Measurements from ENCODE around the gene UQCRHL.

Gene UQCRHL

DNA sequence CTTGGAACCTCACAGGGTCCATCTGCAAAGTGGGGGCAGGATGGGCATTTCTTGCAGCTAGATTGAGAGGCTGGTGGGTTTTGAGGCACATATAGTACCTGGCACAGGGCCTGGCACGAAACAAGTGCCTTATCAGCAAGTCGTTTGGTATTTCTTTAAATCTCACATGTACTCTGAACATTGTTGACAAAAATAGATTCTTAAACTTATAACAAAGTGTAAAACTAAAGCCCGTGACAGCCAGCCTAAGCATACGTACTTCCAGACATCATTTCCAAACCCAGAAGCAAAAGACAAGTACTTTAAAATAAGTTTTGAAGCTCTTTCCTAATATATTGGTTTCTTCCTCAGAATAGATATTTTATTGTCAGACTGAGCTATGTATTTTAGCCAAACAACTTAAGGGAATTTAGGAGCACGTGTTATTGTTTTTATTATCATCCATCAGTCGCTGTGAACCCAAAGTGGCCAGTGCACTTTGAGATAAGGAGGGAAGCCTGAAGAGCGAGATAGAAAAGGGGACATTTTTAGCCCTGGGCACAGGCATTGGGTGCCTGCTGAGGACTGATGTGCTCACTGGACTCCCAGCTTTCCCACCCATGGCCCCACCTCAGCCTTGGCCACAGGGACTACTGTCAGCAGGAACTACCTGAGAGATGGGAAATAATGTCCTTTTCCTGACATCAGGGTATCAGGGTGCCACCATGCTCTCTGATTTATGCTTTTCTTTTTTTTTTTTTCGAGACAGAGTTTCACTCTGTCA lies 45.9 kb downstream of the UQCRHL start:
- no peak for DNase-seq (ENCODE audit: low read depth)
- no peak overlapping the region for H3K4me3 ChIP-seq (ENCODE audit: low read depth, low read length)
- TF ChIP-seq, protein P1, sequence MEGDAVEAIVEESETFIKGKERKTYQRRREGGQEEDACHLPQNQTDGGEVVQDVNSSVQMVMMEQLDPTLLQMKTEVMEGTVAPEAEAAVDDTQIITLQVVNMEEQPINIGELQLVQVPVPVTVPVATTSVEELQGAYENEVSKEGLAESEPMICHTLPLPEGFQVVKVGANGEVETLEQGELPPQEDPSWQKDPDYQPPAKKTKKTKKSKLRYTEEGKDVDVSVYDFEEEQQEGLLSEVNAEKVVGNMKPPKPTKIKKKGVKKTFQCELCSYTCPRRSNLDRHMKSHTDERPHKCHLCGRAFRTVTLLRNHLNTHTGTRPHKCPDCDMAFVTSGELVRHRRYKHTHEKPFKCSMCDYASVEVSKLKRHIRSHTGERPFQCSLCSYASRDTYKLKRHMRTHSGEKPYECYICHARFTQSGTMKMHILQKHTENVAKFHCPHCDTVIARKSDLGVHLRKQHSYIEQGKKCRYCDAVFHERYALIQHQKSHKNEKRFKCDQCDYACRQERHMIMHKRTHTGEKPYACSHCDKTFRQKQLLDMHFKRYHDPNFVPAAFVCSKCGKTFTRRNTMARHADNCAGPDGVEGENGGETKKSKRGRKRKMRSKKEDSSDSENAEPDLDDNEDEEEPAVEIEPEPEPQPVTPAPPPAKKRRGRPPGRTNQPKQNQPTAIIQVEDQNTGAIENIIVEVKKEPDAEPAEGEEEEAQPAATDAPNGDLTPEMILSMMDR (IDR thresholded peaks at IDR 0.05; ENCODE audit: low read depth, low read length) = no peak
- TF ChIP-seq, protein P2, sequence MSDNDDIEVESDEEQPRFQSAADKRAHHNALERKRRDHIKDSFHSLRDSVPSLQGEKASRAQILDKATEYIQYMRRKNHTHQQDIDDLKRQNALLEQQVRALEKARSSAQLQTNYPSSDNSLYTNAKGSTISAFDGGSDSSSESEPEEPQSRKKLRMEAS (IDR thresholded peaks at IDR 0.05; ENCODE audit: low read depth, low read length) = no peak
- TF ChIP-seq POLR2A (IDR thresholded peaks at IDR 0.05; ENCODE audit: extremely low read depth, insufficient read length) (no peak), MYC (IDR thresholded peaks at IDR 0.05; ENCODE audit: low read depth, low read length) (no peak)

DNA sequence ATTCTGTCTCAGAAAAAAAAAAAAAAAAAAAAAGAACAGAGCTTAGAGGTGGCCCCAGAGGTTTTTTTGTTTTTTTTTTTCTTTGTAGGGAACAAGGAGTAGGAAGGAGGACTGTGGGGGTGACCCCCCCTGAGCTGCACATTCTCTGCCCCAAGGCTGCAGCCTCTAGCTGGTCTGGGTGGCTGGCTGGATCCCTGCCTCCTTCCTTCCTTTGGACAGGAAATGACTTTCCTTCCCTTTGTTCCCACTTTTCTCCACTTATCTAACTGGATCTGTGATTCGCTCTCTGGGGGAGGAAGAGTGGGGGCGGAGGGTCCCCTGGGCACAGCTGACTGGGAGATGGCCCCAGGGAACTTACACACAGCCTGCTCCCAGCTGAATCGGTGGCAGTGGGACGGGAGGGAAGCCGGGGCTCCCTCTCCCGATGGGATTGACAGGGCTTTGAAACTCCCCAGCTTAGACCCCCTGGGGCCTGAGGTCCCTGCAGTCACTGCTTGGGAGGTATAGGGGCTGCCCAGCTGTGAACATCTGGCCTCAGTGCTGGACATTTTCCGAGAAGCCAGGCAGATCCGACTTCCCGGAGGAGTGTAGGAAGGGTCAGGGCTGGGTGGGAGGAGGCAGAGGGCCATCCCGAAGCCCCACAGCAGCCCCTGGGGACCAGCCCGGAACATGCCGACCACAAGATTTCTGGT lies 46.8 kb downstream of the UQCRHL start:
- no peak overlapping the region for H3K4me3 ChIP-seq (ENCODE audit: low read depth, low read length)
- no peak for DNase-seq (ENCODE audit: low read depth)
- TF ChIP-seq POLR2A (IDR thresholded peaks at IDR 0.05; ENCODE audit: extremely low read depth, insufficient read length) = no peak
- TF ChIP-seq, protein P2 (IDR thresholded peaks at IDR 0.05; ENCODE audit: low read depth, low read length) = no peak
- TF ChIP-seq, protein P1 (IDR thresholded peaks at IDR 0.05; ENCODE audit: low read depth, low read length) = no peak

DNA sequence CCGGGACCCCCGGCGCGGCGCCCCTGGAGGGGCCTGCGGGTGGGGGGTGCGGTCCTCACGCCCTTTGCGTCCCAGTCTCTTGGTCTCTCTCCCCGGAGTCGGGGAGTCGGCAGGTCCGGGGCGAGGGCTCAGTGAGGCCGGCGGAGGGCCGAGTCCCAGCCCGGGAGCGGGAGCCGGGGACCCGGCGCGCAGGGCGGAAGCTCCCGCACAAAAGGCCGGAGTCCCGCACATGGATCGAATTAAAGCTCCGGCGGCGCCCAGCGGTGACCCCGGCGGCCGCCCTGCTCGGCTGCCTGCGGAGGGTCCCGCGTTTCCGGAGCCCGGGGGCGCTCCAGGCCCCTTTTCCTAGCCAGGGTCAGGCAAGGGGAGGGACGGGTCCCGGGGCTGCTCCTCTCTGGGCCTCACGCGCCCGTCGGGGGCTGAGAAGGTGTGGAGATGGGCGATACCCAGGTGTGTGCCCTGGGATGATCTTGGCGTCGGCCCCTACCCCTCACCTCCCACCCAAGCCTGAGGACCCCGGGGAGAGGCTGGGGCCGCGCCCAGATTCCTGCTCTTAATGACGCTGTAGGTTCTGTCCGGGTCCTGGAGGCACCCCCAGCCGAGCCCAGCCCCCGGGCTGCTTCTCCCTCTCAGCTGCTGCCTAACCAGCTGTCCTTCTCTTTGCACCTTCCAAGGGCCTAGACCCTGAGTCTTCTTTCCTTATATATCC lies 48.3 kb downstream of the UQCRHL start:
- no peak for DNase-seq (ENCODE audit: low read depth)
- H3K4me3 ChIP-seq (ENCODE audit: low read depth, low read length) = no peak overlapping the region
- TF ChIP-seq, protein P2 (IDR thresholded peaks at IDR 0.05; ENCODE audit: low read depth, low read length) = no peak
- TF ChIP-seq, protein P1 (IDR thresholded peaks at IDR 0.05; ENCODE audit: low read depth, low read length) = no peak
- TF ChIP-seq POLR2A (IDR thresholded peaks at IDR 0.05; ENCODE audit: extremely low read depth, insufficient read length) (no peak), MYC (IDR thresholded peaks at IDR 0.05; ENCODE audit: low read depth, low read length) (no peak)

DNA sequence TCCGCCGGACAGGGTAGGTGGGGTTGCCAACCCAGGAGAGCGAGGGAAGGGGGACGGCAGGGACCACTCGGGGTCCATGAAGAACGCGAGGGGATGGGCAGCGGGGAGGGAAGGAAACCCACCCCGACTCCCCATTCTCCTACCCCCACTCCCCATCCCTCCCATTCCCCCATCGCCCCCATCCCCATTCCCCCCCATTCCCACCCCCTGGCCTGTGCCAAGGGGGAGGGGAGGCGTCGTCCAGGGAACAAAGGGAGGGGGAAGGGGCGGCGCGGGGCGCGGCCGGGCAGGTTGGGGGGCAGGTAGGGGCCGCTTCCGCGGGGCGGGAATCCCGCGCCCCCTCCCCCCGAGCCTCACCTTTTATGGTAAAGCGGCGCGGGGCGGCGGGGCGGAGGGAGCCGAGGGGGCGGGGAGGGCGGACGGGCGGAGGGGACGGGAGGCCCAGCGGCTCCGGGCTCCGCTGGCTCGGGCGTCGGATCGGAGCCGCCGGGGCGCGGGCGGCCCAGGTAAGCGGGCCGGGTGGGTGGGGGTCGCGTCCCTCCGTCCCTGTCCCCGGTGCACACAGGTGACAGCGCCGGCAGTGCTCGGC lies 49.0 kb downstream of the UQCRHL start, which contains the start of gene FBLIM1:
FBLIM1 (plus strand) TSS at position 453 of the 589 bp plus-strand sequence. CDS start 6,189 bp downstream, outside the sequence.
- no peak within 1 kb of the TSS for H3K4me3 ChIP-seq (ENCODE audit: low read depth, low read length)
- TF ChIP-seq MYC (IDR thresholded peaks at IDR 0.05; ENCODE audit: low read depth, low read length) = no peak
- TF ChIP-seq, protein P1 (IDR thresholded peaks at IDR 0.05; ENCODE audit: low read depth, low read length) = no peak
- TF ChIP-seq, protein P2 (IDR thresholded peaks at IDR 0.05; ENCODE audit: low read depth, low read length) = no peak
- no peak for TF ChIP-seq POLR2A (IDR thresholded peaks at IDR 0.05; ENCODE audit: extremely low read depth, insufficient read length)
- no peak for DNase-seq (ENCODE audit: low read depth)

DNA sequence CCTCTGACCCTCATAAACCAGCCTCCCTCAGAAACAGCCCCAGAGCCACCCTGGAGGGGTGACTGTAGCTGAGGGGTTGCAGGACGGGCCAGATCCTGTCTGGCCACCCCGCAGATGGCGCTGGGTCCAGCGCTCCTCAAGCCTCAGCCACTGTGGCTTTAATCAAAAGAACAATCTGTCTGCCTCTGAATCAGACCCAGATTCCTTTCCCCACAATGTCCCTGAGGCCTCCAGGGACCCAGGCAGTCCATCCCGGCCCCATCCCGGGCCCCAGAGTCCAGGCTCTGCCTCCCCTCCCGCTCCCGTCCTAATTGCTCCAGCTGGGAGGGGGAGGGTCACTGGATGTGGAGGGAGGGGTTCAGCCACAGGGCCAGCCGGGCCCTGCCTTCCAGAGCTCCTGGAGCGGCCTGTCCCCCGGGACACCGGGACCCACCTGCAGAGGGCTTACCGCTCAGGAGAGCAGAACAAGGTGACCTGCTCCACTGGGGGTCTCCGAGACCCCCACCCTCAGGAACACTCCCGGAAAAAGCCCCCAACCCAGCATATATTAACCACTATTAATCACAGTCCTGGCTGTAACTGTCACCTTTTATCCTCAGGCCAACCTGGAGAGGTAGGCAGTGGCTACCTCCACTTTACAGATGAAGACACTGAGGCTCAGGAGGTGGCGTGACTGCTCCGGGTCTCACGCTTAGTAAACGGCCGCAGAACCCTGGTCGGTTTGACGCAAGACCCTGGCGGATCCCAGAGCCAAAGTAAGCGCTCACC lies 49.7 kb downstream of the UQCRHL start:
- H3K4me3 ChIP-seq (ENCODE audit: low read depth, low read length) = no peak overlapping the region
- DNase-seq (ENCODE audit: low read depth) = no peak

More for the DNA sequence above, 49.7 kb downstream of the UQCRHL start:
- TF ChIP-seq MYC (IDR thresholded peaks at IDR 0.05; ENCODE audit: low read depth, low read length) = no peak
- TF ChIP-seq, protein P1 (IDR thresholded peaks at IDR 0.05; ENCODE audit: low read depth, low read length) = no peak
- TF ChIP-seq, protein P2 (IDR thresholded peaks at IDR 0.05; ENCODE audit: low read depth, low read length) = no peak
- no peak for TF ChIP-seq POLR2A (IDR thresholded peaks at IDR 0.05; ENCODE audit: extremely low read depth, insufficient read length)
